Spleen (tissue), 11 donors: Measurements from ENCODE around the gene SLC7A9. TPM values are rescaled to one million over a fixed set of nuclear protein-coding genes. Genes with fewer than 3 reads are reported as not detected.

ENCODE experiments used
- DNase-seq: peaks from one replicate; pipeline ENCODE4 v3.0.0-alpha.2; 2020
- H3K27ac ChIP-seq, 8 donors: fragments of 200-600 bp; sonication (generic) in 7 of 8; 1 replicate in 4 of 8; 2 replicates in 4 of 8; pipeline versions ENCODE4 v1.5.0 to v1.8.0; 2016 to 2021; ENCODE audit warnings: inconsistent platforms in 4 of 8, mild to moderate bottlenecking in 4 of 8, moderate library complexity in 1 of 8
- H3K27me3 ChIP-seq, 7 donors: fragments of 200-600 bp; sonication (generic) in 6 of 7; replicated peaks in 1 of 7; 1 replicate in 4 of 7; 2 replicates in 3 of 7; pipeline versions ENCODE4 v1.5.0 to v1.8.0; 2016 to 2021; ENCODE audit warnings: inconsistent platforms in 3 of 7, mild to moderate bottlenecking in 1 of 7
- H3K36me3 ChIP-seq, 6 donors: fragments of 200-600 bp; sonication (generic) in 5 of 6; 1 replicate in 4 of 6; 2 replicates in 2 of 6; pipeline versions ENCODE4 v1.5.0 to v1.8.0; 2016 to 2021; ENCODE audit warnings: inconsistent platforms in 2 of 6
- H3K4me1 ChIP-seq, 6 donors: fragments of 200-600 bp; sonication (generic) in 5 of 6; 1 replicate in 3 of 6; 2 replicates in 3 of 6; pipeline versions ENCODE4 v1.5.0 to v1.8.0; 2016 to 2021; ENCODE audit warnings: inconsistent platforms in 3 of 6
- H3K4me3 ChIP-seq, 8 donors: fragments of 200-600 bp; sonication (generic) in 7 of 8; 1 replicate in 4 of 8; 2 replicates in 4 of 8; pipeline versions ENCODE4 v1.5.0 to v1.8.0; 2016 to 2021; ENCODE audit warnings: inconsistent platforms in 4 of 8, mild to moderate bottlenecking in 4 of 8, moderate library complexity in 2 of 8
- H3K9me3 ChIP-seq, 8 donors: fragments of 200-600 bp; sonication (generic) in 7 of 8; 1 replicate in 4 of 8; 2 replicates in 4 of 8; pipeline versions ENCODE4 v1.5.0 to v1.8.0; 2016 to 2021; ENCODE audit warnings: inconsistent platforms in 4 of 8
- CTCF ChIP-seq, 11 experiments: fragments of 200-600 bp in 7 of 11; fragments of 450-650 bp in 4 of 11; sonication (generic) in 4 of 11; IDR thresholded peaks in 8 of 11; conservative IDR thresholded peaks in 3 of 11; 1 replicate in 7 of 11; 2 replicates in 4 of 11; pipeline versions ENCODE4 v1.4.0 to v1.8.0; 2016 to 2021; ENCODE audit warnings: antibody characterized with exemption in 11 of 11, inconsistent platforms in 4 of 11, mild to moderate bottlenecking in 1 of 11
- POLR2A ChIP-seq, 3 donors: fragments of 450-650 bp; IDR thresholded peaks; one replicate each; pipeline ENCODE4 v1.5.1; 2017; ENCODE audit warnings: antibody characterized with exemption in 3 of 3, mild to moderate bottlenecking in 1 of 3
- POLR2AphosphoS5 ChIP-seq, 3 donors: sonication (generic); formaldehyde crosslinking; IDR thresholded peaks; one replicate each; pipeline ENCODE4 v1.5.1; 2017; ENCODE audit warnings: antibody characterized with exemption in 3 of 3
- WGBS, 5 donors: extraction: QIAGEN DNeasy Blood & Tissue Kit in 3 of 5; methylation state at CpG; one replicate each; pipeline versions ENCODE4 v1.1.5 to v1.1.7; 2013 to 2018; 5-methylcytosine and 5-hydroxymethylcytosine counted together
- intact Hi-C: fragments of 100-400 bp; cut with DNase I; formaldehyde crosslinking; loops from one replicate; pipeline ENCODE4 v1.15.0; 2023; ENCODE audit warnings: low total_unique reads
- polyA plus RNA-seq, 3 donors: library from polyadenylated mRNA; stranded (reverse); fragments of 200-250 nt; gene quantifications; one replicate each; pipeline ENCODE4 v1.2.1, GENCODE V29; 2013
- total RNA-seq, 7 donors: library from RNA; depleted of rRNA in 3 of 7; stranded (reverse); fragments of >200 nt in 3 of 7; fragmentation: NEBNext Ultra II Directional in 4 of 7; extraction: Animal tissue kit (Norgen Biotek cat#: 25700) in 4 of 7; gene quantifications; one replicate each; pipeline versions ENCODE4 v1.1.0 to v1.2.1, GENCODE V29; 2016 to 2021
- donor health status: healthy with polysubstance abuse.
- donor health status: DM: no; HTN: no; CAD: no; lungs with moderate emphysema.
- donor health status: DM: no; HTN: no; CAD: no.
- donor health status: Bipolar disorder and iron deficiency.
- donor health status: healthy.
- donor health status: DM: no; HTN: no; CAD: no.
- donor health status: DM: yes; HTN: yes; CAD: no.

SLC7A9 gene
- total and polyA plus RNA-seq, 10 donors, result 0.13 to 1.1 (median 0.44) TPM; not detected in 4

- Histone ChIP-seq H3K27me3 (peaks cover 0 to 5% (median 0%) of the 10 kb centered on the region in 7 donors), H3K9me3 (no peaks in the 10 kb centered on the region), H3K36me3 (no peaks in the 10 kb centered on the region), H3K4me3 (no peak overlapping the region), H3K27ac (no peak overlapping the region), H3K4me1 (no peaks in the 10 kb centered on the region)
- 78 to 89% (median 84%) methylated on average over 10 of the region's 10 CpGs for WGBS, 5 donors
- no peak for TF ChIP-seq POLR2A (IDR thresholded peaks at IDR 0.05)
- no peak for TF ChIP-seq POLR2AphosphoS5 (IDR thresholded peaks at IDR 0.05)
- no peak for TF ChIP-seq CTCF (IDR thresholded peaks at IDR 0.05 in 8 of 11, conservative IDR thresholded peaks at IDR 0.05 in 3 of 11)
- intact Hi-C loops, result no loop called here
- no peak for DNase-seq
Measured at GRCh38 chr19:32812036-32812435, 57.5 kb downstream of the SLC7A9 start.

- DNase-seq, result no peak
- no peak for TF ChIP-seq POLR2A (IDR thresholded peaks at IDR 0.05)
- no peak for TF ChIP-seq CTCF (IDR thresholded peaks at IDR 0.05 in 8 of 11, conservative IDR thresholded peaks at IDR 0.05 in 3 of 11)
- TF ChIP-seq POLR2AphosphoS5 (IDR thresholded peaks at IDR 0.05), result no peak
- Histone ChIP-seq H3K27ac (no peak overlapping the region), H3K36me3 (no peaks in the 10 kb centered on the region), H3K4me3 (no peak overlapping the region), H3K4me1 (no peaks in the 10 kb centered on the region), H3K27me3 (peaks cover 0 to 8% (median 0%) of the 10 kb centered on the region in 7 donors), H3K9me3 (no peaks in the 10 kb centered on the region)
- intact Hi-C loops, result no loop called here
- 88 to 93% (median 91%) methylated on average over 11 of the region's 11 CpGs for WGBS, 5 donors
Measured at GRCh38 chr19:32811151-32811550, 58.4 kb downstream of the SLC7A9 start.

- DNase-seq, result no peak
- no peaks in the 10 kb centered on the region for H3K9me3 ChIP-seq
- TF ChIP-seq POLR2AphosphoS5 (IDR thresholded peaks at IDR 0.05) (no peak), POLR2A (IDR thresholded peaks at IDR 0.05) (no peak)
- intact Hi-C loops, result no loop called here
- H3K27me3 ChIP-seq, result peaks cover 0 to 8% (median 0%) of the 10 kb centered on the region in 7 donors
- H3K4me1 ChIP-seq, result no peaks in the 10 kb centered on the region
- no peak overlapping the region for H3K27ac ChIP-seq
- no peak overlapping the region for H3K4me3 ChIP-seq
- WGBS, 5 donors, result 84 to 92% (median 85%) methylated on average over 9 of the region's 9 CpGs
- no peaks in the 10 kb centered on the region for H3K36me3 ChIP-seq
Measured at GRCh38 chr19:32810452-32810851, 59.1 kb downstream of the SLC7A9 start.

GRCh38 chr19:32809754-32810153, 59.8 kb downstream of the SLC7A9 start:
- Histone ChIP-seq H3K36me3 (no peaks in the 10 kb centered on the region), H3K4me1 (no peaks in the 10 kb centered on the region), H3K9me3 (no peaks in the 10 kb centered on the region), H3K27me3 (peaks cover 0 to 7% (median 0%) of the 10 kb centered on the region in 7 donors), H3K27ac (no peak overlapping the region), H3K4me3 (no peak overlapping the region)
- intact Hi-C loops, result no loop called here
- DNase-seq, result no peak
- TF ChIP-seq POLR2A (IDR thresholded peaks at IDR 0.05) (no peak), POLR2AphosphoS5 (IDR thresholded peaks at IDR 0.05) (no peak), CTCF (IDR thresholded peaks at IDR 0.05 in 8 of 11, conservative IDR thresholded peaks at IDR 0.05 in 3 of 11) (no peak)
- WGBS, 5 donors, result 49 to 67% (median 57%) methylated on average over 3 of the region's 3 CpGs

GRCh38 chr19:32809254-32809653, 60.3 kb downstream of the SLC7A9 start:
- Histone ChIP-seq H3K9me3 (no peaks in the 10 kb centered on the region), H3K4me3 (no peak overlapping the region), H3K27me3 (peaks cover 0 to 5% (median 0%) of the 10 kb centered on the region in 7 donors), H3K36me3 (no peaks in the 10 kb centered on the region), H3K4me1 (no peaks in the 10 kb centered on the region), H3K27ac (no peak overlapping the region)
- TF ChIP-seq CTCF (IDR thresholded peaks at IDR 0.05 in 8 of 11, conservative IDR thresholded peaks at IDR 0.05 in 3 of 11) (no peak), POLR2A (IDR thresholded peaks at IDR 0.05) (no peak), POLR2AphosphoS5 (IDR thresholded peaks at IDR 0.05) (no peak)
- intact Hi-C loops, result no loop called here
- DNase-seq, result no peak
- WGBS, 5 donors, result 61 to 80% (median 67%) methylated on average over 5 of the region's 5 CpGs
